GM19438 (cell line): ENCODE measurements around the gene CREB3L2.
A peak's percentile ranks its signal among the peaks of the same experiment; 100 is the strongest.
"Not testable (repeated sequence)": the region's sequence is repeated elsewhere in the genome, so short reads cannot be mapped to it uniquely, and the experiment has no call there.

Experiments used
- ATAC-seq: cut with Tn5 transposase; IDR thresholded peaks from one replicate; pipeline ENCODE4 v1.9.1; 2021; ENCODE audit warnings: low read depth; ENCODE audit not compliant: unreplicated experiment

CREB3L2 gene

GRCh38 chr7:137990251-137990941 is 11.5 kb downstream of the CREB3L2 start:
- no peak for ATAC-seq

GRCh38 chr7:137989590-137989989 is 12.3 kb downstream of the CREB3L2 start:
- ATAC-seq, result no peak

- no peak for ATAC-seq
Measured at GRCh38 chr7:137989094-137989493, 12.8 kb downstream of the CREB3L2 start.

- ATAC-seq, result peak; percentile 57
Measured at GRCh38 chr7:137987968-137988367, 13.9 kb downstream of the CREB3L2 start.

- no peak for ATAC-seq
Measured at GRCh38 chr7:137987563-137987962, 14.3 kb downstream of the CREB3L2 start.

GRCh38 chr7:137987018-137987349 is 14.9 kb downstream of the CREB3L2 start:
- ATAC-seq, result no peak

- ATAC-seq, result no peak
Measured at GRCh38 chr7:137986252-137987017, 15.5 kb downstream of the CREB3L2 start.

GRCh38 chr7:137985897-137986251 is 16.0 kb downstream of the CREB3L2 start:
- ATAC-seq, result peak; percentile 38

GRCh38 chr7:137985253-137985896 is 16.5 kb downstream of the CREB3L2 start:
- ATAC-seq, result peak; percentile 44

GRCh38 chr7:137984181-137985041 is 17.5 kb downstream of the CREB3L2 start:
- no peak for ATAC-seq

- no peak for ATAC-seq
Measured at GRCh38 chr7:137983323-137984008, 18.4 kb downstream of the CREB3L2 start.

- not testable (repeated sequence) for ATAC-seq
Measured at GRCh38 chr7:137982394-137982793, 19.5 kb downstream of the CREB3L2 start.

GRCh38 chr7:137981668-137982067 is 20.2 kb downstream of the CREB3L2 start:
- peak; percentile 41 for ATAC-seq

GRCh38 chr7:137981175-137981574 is 20.7 kb downstream of the CREB3L2 start:
- no peak for ATAC-seq

- ATAC-seq, result no peak
Measured at GRCh38 chr7:137980308-137980707, 21.6 kb downstream of the CREB3L2 start.

- no peak for ATAC-seq
Measured at GRCh38 chr7:137978464-137979237, 23.2 kb downstream of the CREB3L2 start.

- ATAC-seq, result no peak
Measured at GRCh38 chr7:137977173-137977572, 24.7 kb downstream of the CREB3L2 start.

GRCh38 chr7:137976696-137977095 is 25.2 kb downstream of the CREB3L2 start:
- ATAC-seq, result no peak

GRCh38 chr7:137976232-137976631 is 25.7 kb downstream of the CREB3L2 start:
- ATAC-seq, result no peak
